B cell (primary cell): ENCODE measurements around the gene CELF4. TPM values are rescaled to one million over a fixed set of nuclear protein-coding genes. Genes with fewer than 3 reads are reported as not detected.

Experiments used
- ATAC-seq: fragments of 200-7000 bp; cut with Tn5 transposase; one replicate; pipeline ENCODE4 v1.10.0; 2021; ENCODE audit warnings: low read depth, mild to moderate bottlenecking, moderate number of reproducible peaks, moderate library complexity
- CTCF ChIA-PET: fragments of 350-600 bp; sonication (Branson Sonifier 250); formaldehyde crosslinking; loops from one replicate; lab custom pipeline; 2021; ENCODE audit warnings: antibody characterized with exemption, inconsistent platforms; lab: Charles Lee
- POLR2A ChIA-PET: fragments of 350-600 bp; sonication (Branson Sonifier 250); formaldehyde crosslinking; loops from one replicate; lab custom pipeline; 2021; ENCODE audit warnings: antibody characterized with exemption; lab: Charles Lee
- DNase-seq: peaks from one replicate; pipeline ENCODE4 v3.0.0; 2013
- H2AFZ ChIP-seq: 2 replicates; pipeline ENCODE4 v1.6.1; 2012; ENCODE audit warnings: mild to moderate bottlenecking, low read depth, low read length; ENCODE audit not compliant: insufficient read depth, poor library complexity, severe bottlenecking
- H3K27ac ChIP-seq, 2 donors: 1 replicate in 1 of 2; 2 replicates in 1 of 2; pipeline ENCODE4 v1.5.1; 2012 to 2013; ENCODE audit warnings: low read length in 2 of 2, mild to moderate bottlenecking in 2 of 2, moderate library complexity in 1 of 2
- H3K27me3 ChIP-seq, 4 experiments: fragments of 200-600 bp in 1 of 4; sonication (generic) in 1 of 4; replicated peaks in 1 of 4; 1 replicate in 2 of 4; 2 replicates in 2 of 4; pipeline versions ENCODE4 v1.6.1 to v1.7.0; 2013 to 2016; ENCODE audit warnings: low read length in 3 of 4, mild to moderate bottlenecking in 2 of 4, mixed read lengths in 1 of 4, moderate library complexity in 1 of 4; ENCODE audit not compliant: insufficient read depth in 4 of 4, control insufficient read depth in 3 of 4; ENCODE audit errors: control extremely low read depth in 1 of 4
- H3K36me3 ChIP-seq, 2 experiments: replicated peaks in 1 of 2; 1 replicate in 1 of 2; 2 replicates in 1 of 2; pipeline versions ENCODE4 v1.6.1 to v1.7.1; 2013; ENCODE audit warnings: low read length in 1 of 2; ENCODE audit not compliant: insufficient read depth in 2 of 2, control insufficient read depth in 1 of 2; ENCODE audit errors: control extremely low read depth in 1 of 2, extremely low read depth in 1 of 2
- H3K4me1 ChIP-seq, 2 donors: fragments of 200-600 bp in 1 of 2; sonication (generic) in 1 of 2; 1 replicate in 1 of 2; 2 replicates in 1 of 2; pipeline versions ENCODE4 v1.5.1 to v1.6.1; 2013 to 2017; ENCODE audit warnings: low read length in 2 of 2; ENCODE audit not compliant: control insufficient read depth in 2 of 2, insufficient read depth in 2 of 2
- H3K4me2 ChIP-seq: replicated peaks from 2 replicates; pipeline ENCODE3; 2012; ENCODE audit warnings: mild to moderate bottlenecking, low read depth, low read length; ENCODE audit not compliant: poor library complexity, severe bottlenecking
- H3K4me3 ChIP-seq, 5 experiments: fragments of 200-600 bp in 1 of 5; sonication (generic) in 1 of 5; 1 replicate in 3 of 5; 2 replicates in 2 of 5; pipeline versions ENCODE4 v1.5.1 to v1.7.0; 2011 to 2016; ENCODE audit warnings: low read length in 4 of 5, mild to moderate bottlenecking in 4 of 5, low read depth in 2 of 5, control low read depth in 1 of 5, moderate library complexity in 1 of 5; ENCODE audit not compliant: insufficient read depth in 1 of 5; ENCODE audit errors: control extremely low read depth in 1 of 5, extremely low read depth in 1 of 5
- H3K79me2 ChIP-seq: fragments of 200-600 bp; sonication (generic); one replicate; pipeline ENCODE4 v1.6.0; 2016; ENCODE audit warnings: low read length; ENCODE audit not compliant: control insufficient read depth, insufficient read depth
- H3K9ac ChIP-seq: fragments of 200-600 bp; sonication (generic); 2 replicates; pipeline ENCODE4 v1.6.1; 2017; ENCODE audit warnings: mild to moderate bottlenecking, low read length, moderate library complexity
- H3K9me3 ChIP-seq, 3 donors: one replicate each; pipeline versions ENCODE4 v1.6.1 to v1.7.1; 2013; ENCODE audit warnings: low read length in 2 of 3; ENCODE audit not compliant: control insufficient read depth in 2 of 3, insufficient read depth in 1 of 3; ENCODE audit errors: control extremely low read depth in 1 of 3
- H4K20me1 ChIP-seq: 2 replicates; pipeline ENCODE4 v1.6.0; 2012; ENCODE audit warnings: mild to moderate bottlenecking, low read length; ENCODE audit not compliant: insufficient read depth, control insufficient read depth, poor library complexity, severe bottlenecking
- H3K27ac Mint-ChIP-seq: one replicate; pipeline ENCODE4 v1.8.0; 2021; ENCODE audit warnings: mixed read lengths
- H3K27me3 Mint-ChIP-seq: one replicate; pipeline ENCODE4 v1.8.0; 2021; ENCODE audit warnings: mixed read lengths
- H3K4me1 Mint-ChIP-seq: one replicate; pipeline ENCODE4 v1.8.0; 2021; ENCODE audit warnings: mixed read lengths
- H3K4me3 Mint-ChIP-seq: one replicate; pipeline ENCODE4 v1.8.0; 2021; ENCODE audit warnings: mixed read lengths
- H3K9me3 Mint-ChIP-seq: one replicate; pipeline ENCODE4 v1.8.0; 2022; ENCODE audit warnings: mixed read lengths; ENCODE audit not compliant: insufficient read depth
- EZH2 ChIP-seq: IDR thresholded peaks from 2 replicates; pipeline ENCODE4 v1.6.1; 2012; ENCODE audit warnings: borderline replicate concordance, low read depth, mild to moderate bottlenecking, moderate library complexity, low read length; ENCODE audit not compliant: insufficient read depth, poor library complexity, severe bottlenecking
- WGBS: methylation state at CpG from one replicate; pipeline ENCODE4 v1.1.5; 2013; ENCODE audit warnings: missing lambda C conversion rate; ENCODE audit not compliant: insufficient coverage; 5-methylcytosine and 5-hydroxymethylcytosine counted together
- intact Hi-C: fragments of 100-400 bp; cut with micrococcal nuclease; formaldehyde crosslinking; loops from one replicate; pipeline ENCODE4 v1.10.0; 2022
- polyA plus RNA-seq: library from polyadenylated mRNA; depleted of rRNA; stranded (reverse); fragments of >200 nt; gene quantifications from 2 replicates; pipeline ENCODE4 v1.2.3, GENCODE V29; 2012
- total RNA-seq, 2 donors: library from RNA; stranded (reverse); fragments of 120-200 nt in 1 of 2; gene quantifications; 1 replicate in 1 of 2; 2 replicates in 1 of 2; pipeline versions ENCODE4 v1.2.3 to v1.2.4, GENCODE V29; 2013 to 2022
- TF ChIP-seq, protein P1 (sequence below): fragments of 200-600 bp; IDR thresholded peaks from one replicate; pipeline ENCODE4 v1.8.0; 2022; ENCODE audit warnings: antibody characterized with exemption, mild to moderate bottlenecking

CELF4 gene
- total and polyA plus RNA-seq, 2 donors (not counting 1 experiment from before 2014, with no cell fraction given) = not detected

DNA sequence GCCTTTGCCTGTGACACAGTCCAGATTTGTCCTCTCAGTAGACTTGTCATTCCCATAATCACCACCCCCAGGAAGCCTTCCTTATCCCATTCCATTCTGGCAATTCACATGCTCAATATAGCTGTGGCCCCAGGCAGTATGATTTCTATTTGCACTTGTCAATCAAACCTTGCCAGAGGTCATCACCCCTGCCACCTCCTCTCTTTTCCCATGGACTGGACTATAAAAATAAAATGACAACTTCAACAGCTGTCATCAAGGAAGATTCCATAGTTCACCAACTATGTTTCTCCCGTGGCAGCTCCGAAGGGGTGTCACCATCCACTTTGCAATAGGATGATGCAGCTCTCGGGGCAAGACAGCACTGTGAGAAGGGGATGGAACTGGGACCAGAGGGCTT, 255.7 kb downstream of the CELF4 start:
- no peak overlapping the region for H2AFZ ChIP-seq
- no peak overlapping the region for H3K4me3 ChIP-seq
- H3K4me1 ChIP-seq = no peaks in the 10 kb centered on the region
- no peak overlapping the region for H3K9ac ChIP-seq
- H3K27me3 Mint-ChIP-seq = no peaks in the 10 kb centered on the region
- H3K9me3 ChIP-seq = no peaks in the 10 kb centered on the region
- intact Hi-C loops = no loop called here
- no peaks in the 10 kb centered on the region for H3K4me1 Mint-ChIP-seq
- TF ChIP-seq EZH2 = no peak
- TF ChIP-seq, protein P1, sequence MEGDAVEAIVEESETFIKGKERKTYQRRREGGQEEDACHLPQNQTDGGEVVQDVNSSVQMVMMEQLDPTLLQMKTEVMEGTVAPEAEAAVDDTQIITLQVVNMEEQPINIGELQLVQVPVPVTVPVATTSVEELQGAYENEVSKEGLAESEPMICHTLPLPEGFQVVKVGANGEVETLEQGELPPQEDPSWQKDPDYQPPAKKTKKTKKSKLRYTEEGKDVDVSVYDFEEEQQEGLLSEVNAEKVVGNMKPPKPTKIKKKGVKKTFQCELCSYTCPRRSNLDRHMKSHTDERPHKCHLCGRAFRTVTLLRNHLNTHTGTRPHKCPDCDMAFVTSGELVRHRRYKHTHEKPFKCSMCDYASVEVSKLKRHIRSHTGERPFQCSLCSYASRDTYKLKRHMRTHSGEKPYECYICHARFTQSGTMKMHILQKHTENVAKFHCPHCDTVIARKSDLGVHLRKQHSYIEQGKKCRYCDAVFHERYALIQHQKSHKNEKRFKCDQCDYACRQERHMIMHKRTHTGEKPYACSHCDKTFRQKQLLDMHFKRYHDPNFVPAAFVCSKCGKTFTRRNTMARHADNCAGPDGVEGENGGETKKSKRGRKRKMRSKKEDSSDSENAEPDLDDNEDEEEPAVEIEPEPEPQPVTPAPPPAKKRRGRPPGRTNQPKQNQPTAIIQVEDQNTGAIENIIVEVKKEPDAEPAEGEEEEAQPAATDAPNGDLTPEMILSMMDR = no peak
- H3K27ac ChIP-seq = no peak overlapping the region
- H3K9me3 Mint-ChIP-seq = no peaks in the 10 kb centered on the region
- CTCF ChIA-PET = no interaction called here
- no peaks in the 10 kb centered on the region for H4K20me1 ChIP-seq
- DNase-seq (no peak), ATAC-seq (no peak)
- WGBS = 89% methylated on average over 3 of the region's 3 CpGs
- H3K36me3 ChIP-seq = no peaks in the 10 kb centered on the region
- H3K4me2 ChIP-seq = no peak overlapping the region
- no peak overlapping the region for H3K27ac Mint-ChIP-seq
- H3K4me3 Mint-ChIP-seq = no peak overlapping the region
- H3K27me3 ChIP-seq = no peaks in the 10 kb centered on the region
- POLR2A ChIA-PET = no interaction called here
- no peaks in the 10 kb centered on the region for H3K79me2 ChIP-seq

- no peaks in the 10 kb centered on the region for H3K79me2 ChIP-seq
- CTCF ChIA-PET = no interaction called here
- no peaks in the 10 kb centered on the region for H3K9me3 Mint-ChIP-seq
- ATAC-seq = no peak
- no peaks in the 10 kb centered on the region for H4K20me1 ChIP-seq
- WGBS = no CpG with 5 or more reads among the region's 1 CpG
- DNase-seq = no peak
- POLR2A ChIA-PET = no interaction called here
- H3K4me1 Mint-ChIP-seq = no peaks in the 10 kb centered on the region
- TF ChIP-seq, protein P1 = no peak
- no peak for TF ChIP-seq EZH2
- no peaks in the 10 kb centered on the region for H3K27me3 Mint-ChIP-seq
- H3K9ac ChIP-seq = no peak overlapping the region
- no peaks in the 10 kb centered on the region for H3K36me3 ChIP-seq
- intact Hi-C loops = no loop called here
- no peak overlapping the region for H3K4me3 ChIP-seq
- no peak overlapping the region for H3K27ac ChIP-seq
- H3K4me1 ChIP-seq = no peaks in the 10 kb centered on the region
- no peak overlapping the region for H2AFZ ChIP-seq
- no peaks in the 10 kb centered on the region for H3K27me3 ChIP-seq
- no peaks in the 10 kb centered on the region for H3K9me3 ChIP-seq
- H3K4me2 ChIP-seq = no peak overlapping the region
- no peak overlapping the region for H3K27ac Mint-ChIP-seq
- no peak overlapping the region for H3K4me3 Mint-ChIP-seq
Observed at GRCh38 chr18:37309059-37309458, 256.5 kb downstream of the CELF4 start.
